ENCODE data around the gene SLC22A31. TPM values are rescaled to one million over a fixed set of nuclear protein-coding genes. Genes with fewer than 3 reads are reported as not detected.
A peak's percentile ranks its signal among the peaks of the same experiment; 100 is the strongest.

Gene SLC22A31
- total and polyA plus RNA-seq, 9 of the 15 experiments (the other 6 are each of a cell fraction or from before 2014, with no cell fraction given), result 0.29 to 2.2 (median 0.47) TPM; not detected in 3

- TF ChIP-seq, protein P1, sequence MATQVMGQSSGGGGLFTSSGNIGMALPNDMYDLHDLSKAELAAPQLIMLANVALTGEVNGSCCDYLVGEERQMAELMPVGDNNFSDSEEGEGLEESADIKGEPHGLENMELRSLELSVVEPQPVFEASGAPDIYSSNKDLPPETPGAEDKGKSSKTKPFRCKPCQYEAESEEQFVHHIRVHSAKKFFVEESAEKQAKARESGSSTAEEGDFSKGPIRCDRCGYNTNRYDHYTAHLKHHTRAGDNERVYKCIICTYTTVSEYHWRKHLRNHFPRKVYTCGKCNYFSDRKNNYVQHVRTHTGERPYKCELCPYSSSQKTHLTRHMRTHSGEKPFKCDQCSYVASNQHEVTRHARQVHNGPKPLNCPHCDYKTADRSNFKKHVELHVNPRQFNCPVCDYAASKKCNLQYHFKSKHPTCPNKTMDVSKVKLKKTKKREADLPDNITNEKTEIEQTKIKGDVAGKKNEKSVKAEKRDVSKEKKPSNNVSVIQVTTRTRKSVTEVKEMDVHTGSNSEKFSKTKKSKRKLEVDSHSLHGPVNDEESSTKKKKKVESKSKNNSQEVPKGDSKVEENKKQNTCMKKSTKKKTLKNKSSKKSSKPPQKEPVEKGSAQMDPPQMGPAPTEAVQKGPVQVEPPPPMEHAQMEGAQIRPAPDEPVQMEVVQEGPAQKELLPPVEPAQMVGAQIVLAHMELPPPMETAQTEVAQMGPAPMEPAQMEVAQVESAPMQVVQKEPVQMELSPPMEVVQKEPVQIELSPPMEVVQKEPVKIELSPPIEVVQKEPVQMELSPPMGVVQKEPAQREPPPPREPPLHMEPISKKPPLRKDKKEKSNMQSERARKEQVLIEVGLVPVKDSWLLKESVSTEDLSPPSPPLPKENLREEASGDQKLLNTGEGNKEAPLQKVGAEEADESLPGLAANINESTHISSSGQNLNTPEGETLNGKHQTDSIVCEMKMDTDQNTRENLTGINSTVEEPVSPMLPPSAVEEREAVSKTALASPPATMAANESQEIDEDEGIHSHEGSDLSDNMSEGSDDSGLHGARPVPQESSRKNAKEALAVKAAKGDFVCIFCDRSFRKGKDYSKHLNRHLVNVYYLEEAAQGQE (IDR thresholded peaks at IDR 0.05; ENCODE audit: borderline replicate concordance), result peak; percentile 82
- TF ChIP-seq, protein P1 (CRISPR knock-in tag; IDR thresholded peaks at IDR 0.05; ENCODE audit: low read depth), result no peak
- TF ChIP-seq TBL1XR1 (IDR thresholded peaks at IDR 0.05; ENCODE audit: low read length in 2 of 2) (0 out of 4 replicates have a peak, but pooled peaks of 1 of the 2 experiments have one; percentile 21), BRD9 (IDR thresholded peaks at IDR 0.05; ENCODE audit: low read depth, partially characterized antibody) (no peak), RCOR1 (IDR thresholded peaks at IDR 0.05; ENCODE audit: borderline replicate concordance in 1 of 2, low read depth in 2 of 2, low read length in 2 of 2) (peak; percentile 81 to 99), KLF1 (tag; IDR thresholded peaks at IDR 0.05) (no peak), NEUROD1 (IDR thresholded peaks at IDR 0.05; ENCODE audit: borderline replicate concordance, low read depth, low read length, partially characterized antibody) (no peak), TCF3 (CRISPR knock-in tag; IDR thresholded peaks at IDR 0.05) (peak; percentile 75), RNF2 (IDR thresholded peaks at IDR 0.05) (peak; percentile 23; the same call in 1 of the 2 replicates), CTBP1 (IDR thresholded peaks at IDR 0.05; ENCODE audit: borderline replicate concordance) (peak; percentile 54; the same call in 1 of the 2 replicates), TAL1 (IDR thresholded peaks at IDR 0.05) (peak; percentile 68), FOXK2 (conservative IDR thresholded peaks at IDR 0.05 in 1 of 2, IDR thresholded peaks at IDR 0.05 in 1 of 2; ENCODE audit: low read depth in 2 of 2) (peak; percentile 94 to 96), BRCA1 (IDR thresholded peaks at IDR 0.05) (no peak), BRCA1 (CRISPR knock-in tag; IDR thresholded peaks at IDR 0.05) (no peak), KDM1A (IDR thresholded peaks at IDR 0.05) (peak; percentile 98), CREM (IDR thresholded peaks at IDR 0.05; ENCODE audit: low read depth) (peak; percentile 62), ESRRA (IDR thresholded peaks at IDR 0.05; ENCODE audit: borderline replicate concordance, low read depth) (peak; percentile 48; the same call in 1 of the 2 replicates)
- TF ChIP-seq, protein P2, sequence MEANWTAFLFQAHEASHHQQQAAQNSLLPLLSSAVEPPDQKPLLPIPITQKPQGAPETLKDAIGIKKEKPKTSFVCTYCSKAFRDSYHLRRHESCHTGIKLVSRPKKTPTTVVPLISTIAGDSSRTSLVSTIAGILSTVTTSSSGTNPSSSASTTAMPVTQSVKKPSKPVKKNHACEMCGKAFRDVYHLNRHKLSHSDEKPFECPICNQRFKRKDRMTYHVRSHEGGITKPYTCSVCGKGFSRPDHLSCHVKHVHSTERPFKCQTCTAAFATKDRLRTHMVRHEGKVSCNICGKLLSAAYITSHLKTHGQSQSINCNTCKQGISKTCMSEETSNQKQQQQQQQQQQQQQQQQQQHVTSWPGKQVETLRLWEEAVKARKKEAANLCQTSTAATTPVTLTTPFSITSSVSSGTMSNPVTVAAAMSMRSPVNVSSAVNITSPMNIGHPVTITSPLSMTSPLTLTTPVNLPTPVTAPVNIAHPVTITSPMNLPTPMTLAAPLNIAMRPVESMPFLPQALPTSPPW (CRISPR knock-in tag; IDR thresholded peaks at IDR 0.05), result peak; percentile 56
These were observed 16.2 kb upstream of the SLC22A31 start (continued) for GRCh38 chr16:89216315-89217137.
